ENCODE data around the gene TSC2. TPM values are rescaled to one million over a fixed set of nuclear protein-coding genes. Genes with fewer than 3 reads are reported as not detected.
A peak's percentile ranks its signal among the peaks of the same experiment; 100 is the strongest.

Gene TSC2
- total RNA-seq, 1 experiment from 2014 or later, result 166 TPM

DNA sequence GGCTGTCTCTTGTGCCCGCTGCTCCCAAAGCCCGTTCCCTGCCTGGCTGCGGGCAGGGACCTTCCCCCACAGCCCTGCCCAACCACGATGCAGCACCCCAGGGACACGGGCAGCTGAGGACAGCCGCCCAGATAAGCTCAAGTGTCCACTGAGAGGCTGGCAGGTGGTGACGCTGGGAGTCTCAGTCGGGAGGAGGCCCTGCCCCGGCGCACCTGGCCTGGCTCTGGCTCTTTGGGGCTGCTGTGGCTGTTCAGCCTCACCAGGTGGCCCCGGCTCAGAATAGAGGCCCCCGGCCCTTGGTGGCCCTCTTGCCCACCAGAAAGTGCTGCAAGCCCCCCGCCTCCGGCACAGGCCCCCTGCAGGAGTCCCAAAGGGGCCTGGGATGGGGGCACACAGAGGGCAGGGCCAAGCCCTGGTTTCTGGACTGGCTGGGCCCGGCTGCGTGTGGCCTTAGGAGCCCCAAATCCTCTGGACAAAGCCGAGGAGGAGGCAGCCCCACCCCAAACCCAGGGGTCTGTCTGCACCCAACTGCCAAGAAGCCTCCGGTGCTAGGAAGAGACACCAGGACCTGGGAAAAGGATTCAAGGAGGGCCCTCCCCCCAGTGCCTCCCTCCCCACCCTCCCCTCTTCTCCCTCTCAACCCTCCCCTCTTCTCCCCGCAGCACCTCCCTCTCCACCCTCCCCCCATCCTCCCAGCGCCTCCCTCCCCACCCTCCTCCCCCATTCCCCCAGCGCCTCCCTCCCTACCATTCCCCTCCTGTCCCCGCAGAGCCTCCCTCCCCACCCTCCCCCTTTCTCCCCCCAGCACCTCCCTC, 5.4 kb upstream of the TSC2 start:
- H3K4me2 ChIP-seq, result peak overlapping the region; percentile 71
- H3K27ac ChIP-seq, result peak overlapping the region; percentile 95
- no peak overlapping the region for H2AFZ ChIP-seq
- POLR2A ChIA-PET (ENCODE audit: unreplicated experiment), result interaction anchor here (0.5 to 0.6 kb wide), 2 partner anchors 71 to 1678 kb away, joined by 3 to 8 read pairs; no protein-coding TSS in a partner anchor
- H3K79me2 ChIP-seq (ENCODE audit: low read depth), result peaks cover 9% of the 10 kb centered on the region
- DNase-seq, result peak in 1 of 2 experiments; percentile 65
- H3K9me3 ChIP-seq (ENCODE audit: insufficient read depth, low read depth), result no peaks in the 10 kb centered on the region
- intact Hi-C loops (cut with micrococcal nuclease; ENCODE audit: unreplicated experiment), result loop anchor here (10.0 kb wide), 1 partner anchor 562 kb away; no protein-coding TSS in a partner anchor
- H3K36me3 ChIP-seq (ENCODE audit: low read depth), result no peaks in the 10 kb centered on the region
- no TSS peak for BruUV-seq (replicated peaks)
- no peaks in the 10 kb centered on the region for H3K27me3 ChIP-seq (ENCODE audit: insufficient read depth, low read depth)
- peaks cover 38% of the 10 kb centered on the region for H3F3A ChIP-seq (ENCODE audit: insufficient read depth, low read depth)
- CTCF ChIA-PET, result no interaction called here
- no peak for TF ChIP-seq EZH2 (IDR thresholded peaks at IDR 0.05; ENCODE audit: low read depth)
- TF ChIP-seq, protein P1, sequence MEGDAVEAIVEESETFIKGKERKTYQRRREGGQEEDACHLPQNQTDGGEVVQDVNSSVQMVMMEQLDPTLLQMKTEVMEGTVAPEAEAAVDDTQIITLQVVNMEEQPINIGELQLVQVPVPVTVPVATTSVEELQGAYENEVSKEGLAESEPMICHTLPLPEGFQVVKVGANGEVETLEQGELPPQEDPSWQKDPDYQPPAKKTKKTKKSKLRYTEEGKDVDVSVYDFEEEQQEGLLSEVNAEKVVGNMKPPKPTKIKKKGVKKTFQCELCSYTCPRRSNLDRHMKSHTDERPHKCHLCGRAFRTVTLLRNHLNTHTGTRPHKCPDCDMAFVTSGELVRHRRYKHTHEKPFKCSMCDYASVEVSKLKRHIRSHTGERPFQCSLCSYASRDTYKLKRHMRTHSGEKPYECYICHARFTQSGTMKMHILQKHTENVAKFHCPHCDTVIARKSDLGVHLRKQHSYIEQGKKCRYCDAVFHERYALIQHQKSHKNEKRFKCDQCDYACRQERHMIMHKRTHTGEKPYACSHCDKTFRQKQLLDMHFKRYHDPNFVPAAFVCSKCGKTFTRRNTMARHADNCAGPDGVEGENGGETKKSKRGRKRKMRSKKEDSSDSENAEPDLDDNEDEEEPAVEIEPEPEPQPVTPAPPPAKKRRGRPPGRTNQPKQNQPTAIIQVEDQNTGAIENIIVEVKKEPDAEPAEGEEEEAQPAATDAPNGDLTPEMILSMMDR (conservative IDR thresholded peaks at IDR 0.05), result no peak
- H3K4me1 ChIP-seq (replicated peaks; ENCODE audit: insufficient read depth), result peaks cover 53% of the 10 kb centered on the region
- no peaks in the 10 kb centered on the region for H4K20me1 ChIP-seq (ENCODE audit: insufficient read depth)
- no peaks in the 10 kb centered on the region for H3K9me2 ChIP-seq (ENCODE audit: insufficient read depth)
- no peak overlapping the region for H3K4me3 ChIP-seq

DNA sequence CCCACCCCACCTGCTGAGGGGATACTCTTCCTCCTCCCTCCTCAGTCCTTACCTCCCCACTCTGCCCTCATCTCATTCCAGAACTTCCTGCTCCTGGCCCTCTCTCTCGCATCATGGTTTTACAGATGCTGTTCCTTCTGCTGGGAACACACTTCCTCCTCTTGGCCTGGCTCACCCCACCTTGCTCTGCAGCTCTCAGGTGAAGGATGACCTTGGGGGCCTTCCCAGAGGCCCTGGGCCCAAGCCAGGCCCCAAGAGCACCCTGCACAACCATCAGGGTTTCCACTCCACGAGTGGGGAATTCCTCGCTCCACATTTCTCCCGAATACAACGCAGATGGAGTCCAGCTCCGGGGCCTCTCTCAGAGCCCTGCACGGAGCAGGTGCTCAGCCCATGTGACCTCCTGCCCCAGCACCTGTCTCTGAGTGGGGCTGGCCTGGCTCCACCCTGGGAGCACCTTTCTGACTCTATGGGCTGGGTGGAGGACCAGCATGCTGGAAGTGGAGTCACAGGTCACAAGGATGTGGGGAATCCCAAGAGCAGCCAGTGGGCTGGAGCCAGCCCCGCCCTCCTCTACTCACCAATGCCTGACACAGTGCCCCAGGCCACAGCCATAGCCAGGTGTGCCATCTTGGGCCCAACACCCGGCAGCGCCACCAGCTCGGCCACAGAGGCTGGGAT, 4.7 kb upstream of the TSC2 start:
- Histone ChIP-seq H4K20me1 (ENCODE audit: insufficient read depth) (no peaks in the 10 kb centered on the region), H3K9me2 (ENCODE audit: insufficient read depth) (no peaks in the 10 kb centered on the region), H2AFZ (no peak overlapping the region), H3K27me3 (ENCODE audit: insufficient read depth, low read depth) (no peaks in the 10 kb centered on the region), H3K4me1 (replicated peaks; ENCODE audit: insufficient read depth) (peaks cover 53% of the 10 kb centered on the region), H3F3A (ENCODE audit: insufficient read depth, low read depth) (peaks cover 38% of the 10 kb centered on the region), H3K9me3 (ENCODE audit: insufficient read depth, low read depth) (no peaks in the 10 kb centered on the region), H3K27ac (no peak overlapping the region), H3K4me2 (peak overlapping the region; percentile 42; the same call in 1 of the 2 replicates), H3K79me2 (ENCODE audit: low read depth) (peaks cover 10% of the 10 kb centered on the region), H3K4me3 (no peak overlapping the region), H3K36me3 (ENCODE audit: low read depth) (no peaks in the 10 kb centered on the region)
- TF ChIP-seq, protein P1 (conservative IDR thresholded peaks at IDR 0.05), result no peak
- no peak for TF ChIP-seq EZH2 (IDR thresholded peaks at IDR 0.05; ENCODE audit: low read depth)
- BruUV-seq (replicated peaks), result no TSS peak
- peak in 1 of 2 experiments; percentile 79 for DNase-seq
- ChIA-PET CTCF (interaction anchor here (0.6 kb wide), 1 partner anchor 97 kb away, joined by 4 read pairs; no protein-coding TSS in a partner anchor), POLR2A (ENCODE audit: unreplicated experiment) (interaction anchor here (0.5 to 0.6 kb wide), 2 partner anchors 35 to 64 kb away, joined by 3 read pairs; no protein-coding TSS in a partner anchor)
- intact Hi-C loops (cut with micrococcal nuclease; ENCODE audit: unreplicated experiment), result loop anchor here (1.0 to 10.0 kb wide), 3 partner anchors 8 to 562 kb away; no protein-coding TSS in a partner anchor

DNA sequence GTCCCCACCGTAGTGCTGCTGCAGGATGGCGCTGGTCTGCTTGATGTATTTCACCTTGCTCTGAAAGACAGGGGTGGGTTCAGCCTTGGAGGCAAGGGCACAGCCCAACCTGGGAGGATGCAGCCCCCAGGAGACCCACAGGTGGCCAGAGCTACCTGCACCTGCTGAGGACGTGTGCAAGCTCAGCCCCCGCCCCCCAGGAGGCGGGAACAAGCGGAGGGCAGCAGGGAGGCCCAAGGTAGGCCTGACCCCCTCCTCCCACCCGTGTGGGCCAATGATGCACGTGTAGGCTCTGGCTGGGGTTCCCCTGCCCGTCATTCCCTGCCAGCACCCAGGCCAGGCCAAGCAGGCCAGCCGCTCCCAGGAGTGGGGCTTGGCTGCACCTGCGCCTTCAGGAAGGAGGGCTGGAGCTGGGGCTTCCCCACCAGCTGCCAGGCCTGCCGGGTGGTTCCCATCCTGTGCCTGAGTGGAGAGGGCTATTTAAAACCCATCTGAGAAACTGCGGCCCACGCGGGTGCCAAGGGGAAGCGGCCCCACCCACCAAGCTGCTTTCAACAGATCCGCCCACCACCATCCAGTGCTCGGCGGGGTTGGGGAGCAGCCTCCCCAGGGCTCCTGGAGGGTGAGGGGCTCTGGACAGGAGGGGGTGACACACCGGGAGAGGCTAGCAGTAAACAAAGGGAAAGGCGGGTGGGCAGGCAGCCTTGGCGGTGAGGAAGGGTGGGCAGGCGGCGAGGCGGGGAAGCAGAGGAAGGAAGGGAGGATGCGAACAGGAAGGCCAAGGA, 3.9 kb upstream of the TSC2 start:
- TF ChIP-seq, protein P1 (conservative IDR thresholded peaks at IDR 0.05), result no peak
- TF ChIP-seq EZH2 (IDR thresholded peaks at IDR 0.05; ENCODE audit: low read depth), result no peak
- Histone ChIP-seq H3K27ac (no peak overlapping the region), H3K4me3 (no peak overlapping the region), H3K9me2 (ENCODE audit: insufficient read depth) (no peaks in the 10 kb centered on the region), H3F3A (ENCODE audit: insufficient read depth, low read depth) (peaks cover 42% of the 10 kb centered on the region), H3K9me3 (ENCODE audit: insufficient read depth, low read depth) (no peaks in the 10 kb centered on the region), H3K36me3 (ENCODE audit: low read depth) (no peaks in the 10 kb centered on the region), H4K20me1 (ENCODE audit: insufficient read depth) (no peaks in the 10 kb centered on the region), H3K79me2 (ENCODE audit: low read depth) (peaks cover 18% of the 10 kb centered on the region), H3K4me2 (no peak overlapping the region), H3K27me3 (ENCODE audit: insufficient read depth, low read depth) (no peaks in the 10 kb centered on the region), H2AFZ (no peak overlapping the region), H3K4me1 (replicated peaks; ENCODE audit: insufficient read depth) (peaks cover 56% of the 10 kb centered on the region)
- ChIA-PET CTCF (interaction anchor here (0.6 kb wide), 2 partner anchors 47 to 96 kb away, joined by 4 to 6 read pairs; no protein-coding TSS in a partner anchor), POLR2A (ENCODE audit: unreplicated experiment) (interaction anchor here (0.5 to 0.6 kb wide), 2 partner anchors 36 to 65 kb away, joined by 3 read pairs; no protein-coding TSS in a partner anchor)
- BruUV-seq (replicated peaks), result no TSS peak
- DNase-seq, result no peak
- intact Hi-C loops (cut with micrococcal nuclease; ENCODE audit: unreplicated experiment), result loop anchor here (1.0 to 10.0 kb wide), 3 partner anchors 9 to 561 kb away; no protein-coding TSS in a partner anchor
